Measurements from ENCODE around the gene ELMOD1.

ELMOD1 gene

DNA sequence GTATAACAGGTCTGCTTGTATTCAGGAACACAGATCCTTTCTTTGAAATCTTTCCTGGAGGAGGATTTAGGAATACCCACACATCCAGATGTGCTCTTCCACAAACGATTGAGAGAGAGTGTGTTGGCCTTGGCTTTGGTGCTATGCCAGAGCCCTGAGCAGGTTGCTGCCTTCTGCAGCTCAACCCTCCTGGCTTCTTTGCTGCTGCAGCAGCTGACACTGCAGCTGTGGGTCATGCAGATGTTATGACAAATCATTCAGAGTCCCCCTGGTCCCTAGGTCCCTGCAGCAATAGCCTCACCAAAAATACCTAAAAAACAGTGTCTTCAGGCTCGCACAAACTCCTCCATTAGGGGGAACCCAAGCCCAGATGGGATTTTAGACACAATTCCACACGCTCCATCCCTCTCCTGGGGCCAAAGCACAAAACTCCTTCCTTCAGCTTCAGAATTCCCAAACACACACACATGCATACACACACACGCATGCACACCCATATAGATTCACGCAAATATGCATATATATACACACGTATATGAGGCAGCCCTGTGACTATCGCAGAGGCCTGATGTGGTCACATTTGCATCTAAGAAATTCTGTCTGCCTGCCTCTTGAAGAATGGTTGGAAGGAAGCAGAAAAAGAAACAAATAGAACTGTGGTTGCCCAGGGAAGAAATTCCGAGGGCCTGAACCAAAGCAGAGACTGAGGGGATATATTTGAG is 85.5 kb downstream of the ELMOD1 start:
- no peak overlapping the region for H3K4me3 ChIP-seq (ENCODE audit: low read length)
- TF ChIP-seq, protein P1, sequence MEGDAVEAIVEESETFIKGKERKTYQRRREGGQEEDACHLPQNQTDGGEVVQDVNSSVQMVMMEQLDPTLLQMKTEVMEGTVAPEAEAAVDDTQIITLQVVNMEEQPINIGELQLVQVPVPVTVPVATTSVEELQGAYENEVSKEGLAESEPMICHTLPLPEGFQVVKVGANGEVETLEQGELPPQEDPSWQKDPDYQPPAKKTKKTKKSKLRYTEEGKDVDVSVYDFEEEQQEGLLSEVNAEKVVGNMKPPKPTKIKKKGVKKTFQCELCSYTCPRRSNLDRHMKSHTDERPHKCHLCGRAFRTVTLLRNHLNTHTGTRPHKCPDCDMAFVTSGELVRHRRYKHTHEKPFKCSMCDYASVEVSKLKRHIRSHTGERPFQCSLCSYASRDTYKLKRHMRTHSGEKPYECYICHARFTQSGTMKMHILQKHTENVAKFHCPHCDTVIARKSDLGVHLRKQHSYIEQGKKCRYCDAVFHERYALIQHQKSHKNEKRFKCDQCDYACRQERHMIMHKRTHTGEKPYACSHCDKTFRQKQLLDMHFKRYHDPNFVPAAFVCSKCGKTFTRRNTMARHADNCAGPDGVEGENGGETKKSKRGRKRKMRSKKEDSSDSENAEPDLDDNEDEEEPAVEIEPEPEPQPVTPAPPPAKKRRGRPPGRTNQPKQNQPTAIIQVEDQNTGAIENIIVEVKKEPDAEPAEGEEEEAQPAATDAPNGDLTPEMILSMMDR (conservative IDR thresholded peaks at IDR 0.05; ENCODE audit: low read length): no peak
- DNase-seq (ENCODE audit: low read depth): no peak

DNA sequence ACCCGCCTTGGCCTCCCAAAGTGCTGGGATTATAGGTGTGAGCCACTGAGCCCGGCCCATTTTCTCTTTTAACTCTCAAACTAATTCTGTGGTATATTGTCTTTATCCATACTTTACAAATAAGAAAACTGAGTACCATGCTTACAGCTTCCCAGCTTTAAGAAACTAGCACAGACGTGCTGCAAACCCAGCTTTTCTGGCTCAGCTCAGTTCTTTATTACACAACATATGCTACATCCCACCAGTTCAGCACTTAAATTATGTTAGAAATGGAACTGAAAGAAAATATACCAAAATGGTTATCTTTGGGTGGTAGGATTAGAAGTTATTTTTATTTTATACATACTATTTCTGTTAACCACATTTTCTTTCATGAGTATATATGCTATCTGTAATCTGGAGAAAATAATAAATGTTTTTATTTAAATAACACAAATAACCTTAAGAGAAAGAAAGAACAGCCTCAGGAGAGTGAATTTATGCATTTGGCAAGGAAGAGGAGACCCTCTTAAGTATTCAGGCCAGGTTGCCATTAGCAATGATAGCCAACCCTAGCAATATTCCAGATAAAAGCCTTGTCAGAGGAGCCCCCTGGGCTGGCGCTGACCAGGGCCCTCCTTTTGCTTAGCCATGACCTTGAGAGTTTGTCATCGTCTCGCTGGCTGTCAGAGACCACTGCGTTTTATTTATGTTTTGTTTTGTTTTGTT is 87.1 kb downstream of the ELMOD1 start:
- no peak for DNase-seq (ENCODE audit: low read depth)
- TF ChIP-seq, protein P1 (conservative IDR thresholded peaks at IDR 0.05; ENCODE audit: low read length): no peak
- no peak overlapping the region for H3K4me3 ChIP-seq (ENCODE audit: low read length)

DNA sequence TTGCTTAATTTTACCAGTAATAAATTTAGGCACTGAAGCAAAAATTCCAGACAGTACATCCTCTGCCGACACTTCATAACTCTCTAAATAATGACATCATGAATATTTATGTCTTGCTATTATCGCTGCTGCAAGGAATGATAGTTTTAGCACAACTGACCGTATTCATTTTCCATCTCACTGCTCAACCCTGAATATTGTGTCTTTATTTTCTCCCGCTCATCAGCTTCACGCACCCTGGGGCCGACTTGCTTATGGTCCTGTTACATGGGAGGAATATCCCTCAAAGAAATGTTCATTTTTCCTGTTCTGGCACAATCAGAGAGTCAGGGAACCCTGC is 87.7 kb downstream of the ELMOD1 start:
- no peak overlapping the region for H3K4me3 ChIP-seq (ENCODE audit: low read length)
- TF ChIP-seq, protein P1 (conservative IDR thresholded peaks at IDR 0.05; ENCODE audit: low read length): no peak
- no peak for DNase-seq (ENCODE audit: low read depth)

DNA sequence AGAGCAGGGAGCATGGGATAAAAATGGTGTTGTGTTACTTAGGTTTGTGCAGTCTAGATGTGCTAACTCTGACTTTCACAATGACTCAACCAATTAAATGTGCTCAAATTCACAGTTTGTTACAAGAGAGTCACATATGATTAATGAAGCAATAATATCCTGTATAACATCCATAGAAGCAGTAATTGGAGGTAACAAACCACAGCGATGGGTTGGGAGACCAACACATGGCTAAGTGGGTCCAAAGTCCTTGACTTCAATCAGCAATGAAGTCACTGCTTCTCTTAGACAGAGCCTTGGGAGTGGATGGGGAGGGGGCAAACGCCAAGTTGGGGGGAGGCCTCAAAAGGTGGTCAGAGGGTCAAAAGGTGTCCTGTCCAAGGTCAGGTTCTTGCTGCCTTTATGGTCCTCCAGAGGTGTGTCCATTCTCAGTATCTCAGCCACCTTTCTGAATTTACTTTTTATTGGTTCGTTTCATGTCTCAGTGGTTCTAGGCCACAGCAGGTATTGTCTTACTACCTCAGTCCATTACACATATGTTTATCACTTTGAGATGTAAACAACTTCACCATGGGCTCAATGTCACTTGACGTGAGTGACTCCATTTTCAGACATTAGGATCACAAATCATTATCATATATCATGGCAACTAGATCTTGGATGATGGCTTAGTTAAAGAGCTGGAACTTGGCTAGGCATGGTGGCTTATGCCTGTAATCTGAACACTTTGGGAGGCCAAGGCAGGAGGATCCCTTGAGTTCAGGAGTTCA is 88.5 kb downstream of the ELMOD1 start:
- TF ChIP-seq, protein P1 (conservative IDR thresholded peaks at IDR 0.05; ENCODE audit: low read length): no peak
- no peak for DNase-seq (ENCODE audit: low read depth)
- no peak overlapping the region for H3K4me3 ChIP-seq (ENCODE audit: low read length)

DNA sequence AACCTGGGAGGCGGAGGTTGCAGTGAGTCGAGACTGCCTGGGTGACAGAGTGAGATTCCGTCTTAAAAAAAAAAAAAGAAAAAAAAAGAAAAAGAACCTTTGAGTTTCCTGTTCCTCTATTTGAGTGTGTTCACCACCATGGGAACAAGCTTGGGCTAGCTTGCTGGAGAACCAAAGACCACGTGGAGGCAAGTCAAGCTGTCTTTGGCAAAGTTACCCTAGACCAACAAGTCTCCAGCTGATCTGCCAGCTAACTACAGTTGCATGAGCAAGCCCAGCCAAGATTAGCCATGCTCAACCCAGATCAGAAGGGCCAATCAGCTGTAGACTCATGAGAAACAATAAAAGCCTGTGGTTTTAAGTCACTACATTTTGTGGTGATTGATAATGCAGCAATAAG is 91.2 kb downstream of the ELMOD1 start:
- H3K4me3 ChIP-seq (ENCODE audit: low read length): no peak overlapping the region
- TF ChIP-seq, protein P1 (conservative IDR thresholded peaks at IDR 0.05; ENCODE audit: low read length): no peak
- DNase-seq (ENCODE audit: low read depth): no peak

DNA sequence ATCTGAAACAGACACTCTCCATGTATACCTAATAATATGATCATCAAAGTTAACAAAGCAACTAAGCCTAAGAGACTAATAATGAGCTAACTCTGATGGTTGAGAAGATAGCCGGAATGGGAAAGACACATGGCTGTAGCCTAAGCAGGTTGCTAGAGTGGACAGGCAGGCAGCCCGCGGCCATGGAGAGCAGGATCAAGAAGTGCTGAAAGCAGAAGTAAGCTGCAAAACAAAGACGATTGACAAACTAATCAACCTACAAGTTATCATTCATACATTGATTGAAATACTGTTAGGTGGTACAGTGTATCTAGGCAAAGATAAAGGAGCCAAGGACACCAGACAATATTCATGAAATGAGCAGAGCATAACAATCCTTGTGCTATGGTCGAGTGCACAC is 91.6 kb downstream of the ELMOD1 start:
- H3K4me3 ChIP-seq (ENCODE audit: low read length): no peak overlapping the region
- TF ChIP-seq, protein P1 (conservative IDR thresholded peaks at IDR 0.05; ENCODE audit: low read length): no peak
- no peak for DNase-seq (ENCODE audit: low read depth)

All from AG10803 (cell line).